Measurements from ENCODE around the gene VPS39.

Gene VPS39

DNA sequence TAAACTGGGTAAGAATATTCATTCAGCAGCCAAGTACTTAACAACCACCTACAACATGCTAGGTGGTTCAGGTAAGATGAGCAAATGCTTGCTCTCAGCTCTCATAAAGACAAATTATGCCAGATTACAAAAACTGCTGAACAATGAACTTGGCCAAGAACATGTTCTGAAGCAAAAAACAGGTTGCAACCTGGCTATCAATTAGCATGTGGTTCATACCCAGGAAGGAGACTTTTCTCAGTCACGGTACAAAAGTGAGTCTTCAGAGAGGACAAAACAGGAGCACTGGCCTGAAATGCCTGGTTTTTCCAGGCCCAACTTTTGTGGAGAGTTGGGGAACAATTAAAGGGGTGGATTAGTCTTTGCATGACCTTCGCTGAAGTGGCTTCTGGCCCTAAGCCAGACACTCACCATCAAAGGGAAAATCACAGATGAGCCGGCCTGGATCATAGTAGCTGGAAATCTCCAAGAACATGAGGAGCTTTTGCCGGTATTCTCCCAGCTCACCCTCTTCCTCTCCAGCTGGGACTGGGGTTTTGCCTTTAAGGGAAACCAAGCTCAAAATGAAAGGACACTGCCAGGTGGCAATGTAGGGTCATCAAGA is 44.1 kb downstream of the VPS39 start:
- Histone ChIP-seq H3K9me3 (ENCODE audit: low read length) (no peaks in the 10 kb centered on the region), H2AFZ (ENCODE audit: low read depth, low read length) (no peak overlapping the region), H3K36me3 (ENCODE audit: insufficient read depth, low read length) (peaks cover 96% of the 10 kb centered on the region), H3K4me3 (ENCODE audit: low read length) (no peak overlapping the region), H3K27me3 (ENCODE audit: insufficient read depth, low read length) (no peaks in the 10 kb centered on the region), H3K4me1 (ENCODE audit: insufficient read depth, low read length) (no peaks in the 10 kb centered on the region)

- no peaks in the 10 kb centered on the region for H3K9me3 ChIP-seq (ENCODE audit: low read length)
- no peak overlapping the region for H2AFZ ChIP-seq (ENCODE audit: low read depth, low read length)
- H3K27me3 ChIP-seq (ENCODE audit: insufficient read depth, low read length): no peaks in the 10 kb centered on the region
- H3K4me3 ChIP-seq (ENCODE audit: low read length): no peak overlapping the region
- H3K36me3 ChIP-seq (ENCODE audit: insufficient read depth, low read length): peaks cover 97% of the 10 kb centered on the region
- H3K4me1 ChIP-seq (ENCODE audit: insufficient read depth, low read length): no peaks in the 10 kb centered on the region
Observed at GRCh38 chr15:42163291-42163690, 44.8 kb downstream of the VPS39 start.

GRCh38 chr15:42160136-42160535 is 48.0 kb downstream of the VPS39 start:
- Histone ChIP-seq H3K36me3 (ENCODE audit: insufficient read depth, low read length) (peaks cover 67% of the 10 kb centered on the region), H3K4me3 (ENCODE audit: low read length) (no peak overlapping the region)

DNA sequence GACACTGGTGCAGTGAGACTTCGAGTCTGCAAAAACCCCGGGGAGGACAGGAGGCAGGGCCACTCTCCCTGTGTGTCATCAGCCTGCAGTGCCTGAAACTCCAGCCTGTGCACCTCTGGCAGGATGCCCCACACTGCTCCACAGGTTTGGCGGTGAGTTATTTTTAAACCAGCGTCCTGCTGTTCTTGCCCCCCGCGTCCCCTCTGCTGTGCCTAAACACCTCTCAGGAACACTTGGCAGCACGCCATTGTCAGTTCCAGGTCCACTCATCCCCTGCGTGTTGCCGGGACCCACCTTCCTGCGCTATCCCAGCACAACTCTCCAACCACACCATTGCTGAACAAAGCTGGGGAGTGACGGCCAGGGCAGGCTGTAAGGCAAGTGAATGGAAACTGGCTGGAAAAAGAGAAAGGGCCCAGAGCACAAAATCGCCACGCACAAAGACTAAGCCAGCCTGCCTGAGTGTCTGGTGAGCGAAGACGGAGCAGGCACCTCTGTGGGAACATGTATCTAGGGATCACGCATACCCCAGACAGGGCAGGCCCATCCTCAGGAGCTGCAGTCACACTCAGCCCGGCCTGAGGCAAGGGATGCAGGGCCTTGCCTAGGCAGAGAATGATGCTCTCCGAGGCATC is 48.6 kb downstream of the VPS39 start:
- Histone ChIP-seq H3K27me3 (ENCODE audit: insufficient read depth, low read length) (no peaks in the 10 kb centered on the region), H3K4me1 (ENCODE audit: insufficient read depth, low read length) (no peaks in the 10 kb centered on the region), H3K36me3 (ENCODE audit: insufficient read depth, low read length) (peaks cover 61% of the 10 kb centered on the region), H3K9me3 (ENCODE audit: low read length) (no peaks in the 10 kb centered on the region), H3K4me3 (ENCODE audit: low read length) (no peak overlapping the region), H2AFZ (ENCODE audit: low read depth, low read length) (no peak overlapping the region)

More at GRCh38 chr15:42160136-42160535, 48.0 kb downstream of the VPS39 start:
- H3K9me3 ChIP-seq (ENCODE audit: low read length): no peaks in the 10 kb centered on the region
- no peaks in the 10 kb centered on the region for H3K4me1 ChIP-seq (ENCODE audit: insufficient read depth, low read length)
- no peaks in the 10 kb centered on the region for H3K27me3 ChIP-seq (ENCODE audit: insufficient read depth, low read length)
- H2AFZ ChIP-seq (ENCODE audit: low read depth, low read length): no peak overlapping the region

GRCh38 chr15:42158941-42159340 is 49.2 kb downstream of the VPS39 start:
- Histone ChIP-seq H2AFZ (ENCODE audit: low read depth, low read length) (no peak overlapping the region), H3K36me3 (ENCODE audit: insufficient read depth, low read length) (peaks cover 55% of the 10 kb centered on the region), H3K4me3 (ENCODE audit: low read length) (no peak overlapping the region), H3K4me1 (ENCODE audit: insufficient read depth, low read length) (no peaks in the 10 kb centered on the region), H3K9me3 (ENCODE audit: low read length) (no peaks in the 10 kb centered on the region), H3K27me3 (ENCODE audit: insufficient read depth, low read length) (no peaks in the 10 kb centered on the region)

DNA sequence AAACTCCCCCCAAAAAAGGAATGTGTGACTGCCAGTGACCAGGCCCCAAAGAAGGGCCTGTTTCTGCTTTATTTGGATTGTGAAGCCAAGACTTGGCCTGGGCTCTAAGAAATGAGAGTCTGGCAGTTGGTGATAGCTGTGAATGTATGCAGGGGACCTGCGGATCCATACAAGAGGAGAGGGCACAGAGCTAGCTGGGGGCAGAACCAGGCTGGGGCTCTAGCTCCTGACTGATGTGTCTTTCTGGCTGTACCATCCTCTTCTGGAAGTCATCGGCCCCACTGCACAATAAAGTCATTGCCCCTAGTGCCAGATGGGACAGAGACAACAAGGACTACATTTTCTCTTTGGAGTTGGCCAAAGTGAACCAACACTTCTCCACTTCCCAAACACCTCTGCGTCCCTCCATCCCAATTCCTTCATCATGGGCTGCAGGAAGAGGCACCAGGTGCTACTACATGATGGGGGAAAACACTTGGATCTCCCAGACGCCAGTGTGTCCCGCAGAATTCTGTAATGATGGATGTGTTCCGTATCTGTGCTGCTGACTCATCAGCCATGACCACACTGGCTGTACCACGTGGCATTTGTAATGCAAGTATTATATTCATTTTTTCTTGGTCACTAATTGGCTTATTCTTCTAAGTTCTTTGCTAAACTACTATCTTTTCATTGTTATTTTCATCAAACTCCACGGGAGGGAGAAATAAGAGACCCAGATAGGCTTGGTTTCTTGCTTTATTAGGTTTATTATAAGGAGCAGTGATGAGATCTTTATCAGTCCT is 49.9 kb downstream of the VPS39 start:
- Histone ChIP-seq H2AFZ (ENCODE audit: low read depth, low read length) (no peak overlapping the region), H3K36me3 (ENCODE audit: insufficient read depth, low read length) (peaks cover 48% of the 10 kb centered on the region), H3K9me3 (ENCODE audit: low read length) (no peaks in the 10 kb centered on the region), H3K4me3 (ENCODE audit: low read length) (no peak overlapping the region), H3K4me1 (ENCODE audit: insufficient read depth, low read length) (no peaks in the 10 kb centered on the region), H3K27me3 (ENCODE audit: insufficient read depth, low read length) (no peaks in the 10 kb centered on the region)

DNA sequence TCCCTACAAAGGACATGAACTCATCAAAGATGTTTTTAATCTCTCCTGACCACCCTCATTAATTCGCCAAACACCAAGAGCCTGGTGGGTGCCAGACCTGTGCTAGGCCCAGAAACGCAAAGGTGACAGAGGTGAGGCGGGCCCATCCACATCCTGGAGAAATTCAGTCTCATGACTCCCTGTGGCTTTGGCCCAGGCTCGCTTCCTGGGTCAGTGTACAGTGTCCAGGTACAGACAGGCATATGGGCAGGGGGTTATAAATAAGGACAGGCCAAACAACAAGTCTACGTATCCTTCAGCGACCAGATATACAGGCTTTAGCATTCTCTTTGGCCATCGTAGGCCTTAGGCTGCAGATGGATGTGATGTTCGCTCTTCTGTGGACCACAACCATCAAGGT is 50.7 kb downstream of the VPS39 start:
- no peaks in the 10 kb centered on the region for H3K27me3 ChIP-seq (ENCODE audit: insufficient read depth, low read length)
- no peaks in the 10 kb centered on the region for H3K4me1 ChIP-seq (ENCODE audit: insufficient read depth, low read length)
- peaks cover 40% of the 10 kb centered on the region for H3K36me3 ChIP-seq (ENCODE audit: insufficient read depth, low read length)
- H3K9me3 ChIP-seq (ENCODE audit: low read length): no peaks in the 10 kb centered on the region
- no peak overlapping the region for H2AFZ ChIP-seq (ENCODE audit: low read depth, low read length)
- H3K4me3 ChIP-seq (ENCODE audit: low read length): no peak overlapping the region

DNA sequence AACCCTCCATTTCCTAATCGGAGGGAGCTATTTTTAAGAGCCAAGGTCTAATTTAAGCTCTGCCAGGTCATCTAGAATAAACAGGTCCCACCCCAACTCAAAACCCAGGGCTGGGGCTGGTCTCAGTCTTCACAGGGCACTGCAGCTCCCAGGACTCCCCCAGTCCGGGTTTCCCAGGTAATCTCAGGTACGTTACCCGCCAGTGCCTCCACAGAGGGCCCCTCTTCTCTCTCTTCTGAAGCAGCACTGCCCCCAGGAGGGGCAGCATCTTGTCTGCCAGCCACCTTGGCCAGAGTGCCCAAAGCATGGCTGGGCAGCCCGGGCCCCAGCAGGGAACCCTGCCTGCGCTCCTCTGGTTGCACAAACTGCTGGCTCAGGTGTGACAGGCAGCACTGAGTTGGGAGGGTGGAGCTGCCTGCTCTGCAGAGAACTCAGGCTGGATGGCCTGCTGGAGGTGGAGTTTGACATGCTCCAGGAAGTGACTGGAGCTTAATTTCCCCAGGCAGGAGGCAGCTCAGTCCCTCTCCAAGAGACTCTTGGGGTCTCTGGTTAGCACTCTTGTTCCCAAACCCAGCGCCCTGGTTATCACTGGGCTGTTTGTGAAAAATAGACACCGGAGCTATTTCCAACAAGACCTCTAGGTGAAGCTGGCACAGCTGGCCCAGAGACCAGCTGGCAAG is 51.7 kb downstream of the VPS39 start, which contains the start of gene PLA2G4F:
Gene PLA2G4F (minus strand): TSS at position 394 of the 680 bp plus-strand sequence. CDS start 87 bp downstream, at position 307.
- Histone ChIP-seq H3K9me3 (ENCODE audit: low read length) (no peaks in the 10 kb centered on the region), H2AFZ (ENCODE audit: low read depth, low read length) (no peak within 1 kb of the TSS), H3K36me3 (ENCODE audit: insufficient read depth, low read length) (peaks cover 30% of the 10 kb centered on the region), H3K27me3 (ENCODE audit: insufficient read depth, low read length) (no peaks in the 10 kb centered on the region), H3K4me3 (ENCODE audit: low read length) (no peak within 1 kb of the TSS), H3K4me1 (ENCODE audit: insufficient read depth, low read length) (no peaks in the 10 kb centered on the region)

DNA sequence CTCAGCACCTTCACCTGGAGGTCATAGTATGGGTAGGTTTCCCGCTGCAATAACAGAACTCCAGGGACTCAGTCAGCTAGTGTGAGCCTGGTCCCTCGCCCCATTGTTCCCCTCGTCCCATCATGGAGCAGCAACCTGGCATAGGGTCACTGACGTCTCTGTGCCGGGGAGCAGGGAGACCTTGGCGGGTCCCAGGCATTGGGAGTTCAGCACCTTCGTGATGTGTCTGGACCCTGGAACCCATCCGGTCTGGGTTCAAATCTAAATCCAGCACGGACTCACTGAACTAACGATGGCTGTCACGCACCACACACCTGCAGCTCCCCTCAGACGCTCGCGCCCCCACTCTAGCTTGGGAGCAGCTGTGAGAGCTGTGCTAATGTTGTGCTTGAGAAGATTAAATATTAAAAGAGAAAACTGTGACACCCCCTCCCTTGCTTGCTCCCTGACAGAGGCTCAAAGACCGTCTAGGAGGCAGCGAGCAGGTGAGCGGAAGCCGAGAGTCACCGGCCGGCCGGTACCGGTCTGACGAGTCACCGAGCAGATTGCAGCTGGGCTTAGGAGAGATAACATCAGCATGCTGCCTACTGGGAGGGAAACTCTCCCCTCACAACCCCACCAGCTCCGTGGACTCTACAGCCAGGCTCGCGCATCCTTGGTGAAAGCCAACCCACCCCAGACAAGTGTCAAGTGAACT is 52.4 kb downstream of the VPS39 start:
- Histone ChIP-seq H3K27me3 (ENCODE audit: insufficient read depth, low read length) (no peaks in the 10 kb centered on the region), H3K4me3 (ENCODE audit: low read length) (no peak overlapping the region), H3K36me3 (ENCODE audit: insufficient read depth, low read length) (peaks cover 23% of the 10 kb centered on the region), H3K9me3 (ENCODE audit: low read length) (no peaks in the 10 kb centered on the region), H2AFZ (ENCODE audit: low read depth, low read length) (no peak overlapping the region), H3K4me1 (ENCODE audit: insufficient read depth, low read length) (no peaks in the 10 kb centered on the region)

DNA sequence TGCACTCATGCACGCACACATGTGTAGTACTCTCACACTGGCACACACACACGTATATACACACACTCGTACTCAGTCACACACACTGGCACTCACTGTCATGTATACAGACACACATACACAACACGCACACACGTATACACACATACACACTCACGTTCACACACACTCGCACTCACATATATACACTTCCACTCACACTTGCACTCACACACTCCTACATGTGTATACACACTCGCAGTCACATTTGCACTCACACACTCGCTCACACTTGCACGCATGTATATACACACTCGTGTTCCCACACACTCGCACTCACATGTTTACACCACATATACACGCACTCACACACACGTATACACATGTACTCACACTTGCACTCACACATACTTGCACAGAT is 53.1 kb downstream of the VPS39 start:
- H3K36me3 ChIP-seq (ENCODE audit: insufficient read depth, low read length): peaks cover 16% of the 10 kb centered on the region
- no peak overlapping the region for H3K4me3 ChIP-seq (ENCODE audit: low read length)
- H3K4me1 ChIP-seq (ENCODE audit: insufficient read depth, low read length): no peaks in the 10 kb centered on the region

GRCh38 chr15:42154212-42154941 is 53.7 kb downstream of the VPS39 start:
- H2AFZ ChIP-seq (ENCODE audit: low read depth, low read length): no peak overlapping the region
- no peaks in the 10 kb centered on the region for H3K4me1 ChIP-seq (ENCODE audit: insufficient read depth, low read length)
- H3K27me3 ChIP-seq (ENCODE audit: insufficient read depth, low read length): no peaks in the 10 kb centered on the region
- no peak overlapping the region for H3K4me3 ChIP-seq (ENCODE audit: low read length)
- no peaks in the 10 kb centered on the region for H3K9me3 ChIP-seq (ENCODE audit: low read length)
- peaks cover 10% of the 10 kb centered on the region for H3K36me3 ChIP-seq (ENCODE audit: insufficient read depth, low read length)

More for the DNA sequence above, 53.1 kb downstream of the VPS39 start:
- no peaks in the 10 kb centered on the region for H3K27me3 ChIP-seq (ENCODE audit: insufficient read depth, low read length)
- no peak overlapping the region for H2AFZ ChIP-seq (ENCODE audit: low read depth, low read length)
- no peaks in the 10 kb centered on the region for H3K9me3 ChIP-seq (ENCODE audit: low read length)

DNA sequence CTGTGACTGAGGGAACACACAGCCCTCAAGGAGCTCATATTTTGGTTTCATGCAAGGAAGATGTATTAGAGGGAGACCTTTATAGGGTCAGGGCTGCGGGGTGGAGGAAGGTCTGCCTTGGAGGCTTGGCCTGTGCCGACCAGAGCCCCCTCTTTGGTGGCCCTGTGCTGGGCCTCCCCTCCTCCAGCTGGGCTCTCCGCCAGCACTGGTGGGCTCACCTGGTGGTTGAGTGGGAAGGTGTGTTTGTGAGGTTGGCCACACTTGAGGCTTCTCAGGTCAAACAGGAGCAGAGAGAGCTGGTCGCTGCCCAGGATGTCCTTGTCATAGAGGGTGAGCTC is 54.3 kb downstream of the VPS39 start:
- H3K36me3 ChIP-seq (ENCODE audit: insufficient read depth, low read length): peaks cover 5% of the 10 kb centered on the region
- H2AFZ ChIP-seq (ENCODE audit: low read depth, low read length): no peak overlapping the region
- no peak overlapping the region for H3K4me3 ChIP-seq (ENCODE audit: low read length)
- no peaks in the 10 kb centered on the region for H3K27me3 ChIP-seq (ENCODE audit: insufficient read depth, low read length)
- H3K9me3 ChIP-seq (ENCODE audit: low read length): no peaks in the 10 kb centered on the region
- H3K4me1 ChIP-seq (ENCODE audit: insufficient read depth, low read length): no peaks in the 10 kb centered on the region

All from neuron (in vitro differentiated cells).